OCI-LY1 (cell line): ENCODE results near the gene RPL11.

Experiments used
- CTCF ChIP-seq: fragments of 200-600 bp; sonication (generic), shearing (Covaris generic); IDR thresholded peaks from 2 replicates; pipeline ENCODE4 v1.5.1; 2017; ENCODE audit warnings: mild to moderate bottlenecking, antibody characterized with exemption, low read length, moderate library complexity, mixed read lengths
- EZH2 ChIP-seq: fragments of 200-600 bp; sonication (generic), shearing (Covaris generic); IDR thresholded peaks from 2 replicates; pipeline ENCODE4 v1.8.0; 2017; ENCODE audit warnings: borderline replicate concordance, mixed run types, mild to moderate bottlenecking, antibody characterized with exemption, low read length, moderate library complexity, mixed read lengths

DNA sequence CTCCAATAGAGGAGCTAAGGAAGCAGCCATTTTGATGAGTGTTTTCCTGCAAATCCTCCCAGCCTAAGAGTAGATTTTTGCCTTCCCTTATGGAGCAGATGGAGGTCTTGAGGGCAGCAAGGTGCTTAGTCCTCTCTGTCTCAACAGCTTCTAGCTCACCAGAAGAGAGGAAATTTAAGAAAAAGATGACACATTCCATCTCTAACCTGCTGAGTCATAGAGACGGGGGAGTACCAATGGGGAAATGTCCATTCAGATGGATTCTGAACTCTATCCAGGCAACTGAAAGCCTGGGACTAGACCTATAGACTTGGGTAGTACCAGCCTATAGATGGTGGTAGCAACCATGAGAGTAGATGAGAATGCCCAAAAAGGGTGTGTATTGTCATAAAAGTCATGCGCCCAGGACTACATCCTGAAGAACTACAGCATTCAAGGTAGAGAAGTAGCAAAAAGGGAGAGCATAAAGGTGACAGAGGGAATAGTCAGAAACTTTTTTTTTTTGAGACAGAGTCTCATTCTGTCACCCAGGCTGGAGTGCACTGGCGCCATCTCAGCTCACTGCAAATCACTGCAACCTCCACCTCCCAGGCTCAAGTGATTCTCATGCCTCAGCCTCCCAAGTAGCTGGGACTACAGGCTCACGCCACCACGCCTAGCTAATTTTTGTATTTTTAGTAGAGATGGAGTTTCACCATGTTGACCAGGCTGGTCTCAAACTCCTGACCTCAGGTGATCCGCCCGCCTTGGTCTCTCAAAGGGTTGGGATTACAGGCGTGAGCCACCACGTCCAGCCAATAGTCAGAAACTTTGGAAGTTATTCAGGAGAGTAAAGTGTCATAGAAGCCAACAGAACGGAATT lies 41.0 kb downstream of the RPL11 start:
- TF ChIP-seq CTCF (no peak), EZH2 (no peak)
